Measurements from ENCODE around the gene CYP3A5.
"Not testable (repeated sequence)": the region's sequence is repeated elsewhere in the genome, so short reads cannot be mapped to it uniquely, and the experiment has no call there.

Gene CYP3A5

DNA sequence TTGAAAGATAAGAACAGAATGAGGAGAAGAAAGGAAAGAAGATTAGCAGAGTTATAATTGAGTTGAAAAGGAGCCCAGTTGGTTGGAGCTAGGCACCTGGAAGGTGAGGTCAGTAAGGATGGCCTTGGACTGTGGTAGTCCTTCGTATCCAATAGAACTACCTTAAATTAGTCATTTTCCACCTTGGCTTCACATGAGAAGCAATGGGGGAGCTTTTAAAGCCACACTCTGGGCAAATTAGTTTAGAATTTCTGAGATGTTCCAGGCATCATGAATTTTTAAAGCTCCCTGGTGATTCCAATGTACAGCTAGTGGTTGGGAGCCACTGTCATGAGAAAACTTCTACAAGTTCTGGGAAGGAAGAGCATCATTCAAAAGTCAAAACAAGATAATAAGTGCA lies 27.3 kb upstream of the CYP3A5 start:
- DNase-seq = no peak
- Histone ChIP-seq H3K27me3 (ENCODE audit: insufficient read depth, low read length, poor library complexity) (no peaks in the 10 kb centered on the region), H3K9me3 (ENCODE audit: insufficient read depth, low read length, severe bottlenecking) (peaks cover 14% of the 10 kb centered on the region), H3K79me2 (ENCODE audit: insufficient read depth, low read length) (no peaks in the 10 kb centered on the region), H3K9ac (ENCODE audit: low read depth, low read length) (no peak overlapping the region), H3K36me3 (ENCODE audit: insufficient read depth, low read length) (no peaks in the 10 kb centered on the region), H4K20me1 (ENCODE audit: insufficient read depth, low read length) (no peaks in the 10 kb centered on the region), H3K4me3 (ENCODE audit: low read depth in 1 of 2, low read length in 2 of 2) (no peak overlapping the region), H3K4me1 (ENCODE audit: insufficient read depth, low read length) (no peaks in the 10 kb centered on the region), H3K4me2 (ENCODE audit: insufficient read depth, low read length) (no peak overlapping the region), H3K27ac (ENCODE audit: low read length) (no peak overlapping the region), H2AFZ (ENCODE audit: low read depth, low read length) (no peak overlapping the region)
- no peak for TF ChIP-seq CTCF (IDR thresholded peaks at IDR 0.05; ENCODE audit: borderline replicate concordance, extremely low read depth, low read length, poor library complexity, severe bottlenecking)
- TF ChIP-seq EZH2 (IDR thresholded peaks at IDR 0.05; ENCODE audit: borderline replicate concordance, low read depth, low read length, severe bottlenecking) = no peak
- no peak for ATAC-seq (ENCODE audit: insufficient read depth, low read depth)

GRCh38 chr7:99699946-99700345 lies 20.1 kb upstream of the CYP3A5 start:
- H3K4me2 ChIP-seq (ENCODE audit: insufficient read depth, low read length) = no peak overlapping the region
- H3K27ac ChIP-seq (ENCODE audit: low read length) = no peak overlapping the region
- H3K9me3 ChIP-seq (ENCODE audit: insufficient read depth, low read length, severe bottlenecking) = no peaks in the 10 kb centered on the region
- no peaks in the 10 kb centered on the region for H3K36me3 ChIP-seq (ENCODE audit: insufficient read depth, low read length)
- no peaks in the 10 kb centered on the region for H3K27me3 ChIP-seq (ENCODE audit: insufficient read depth, low read length, poor library complexity)
- no peak overlapping the region for H2AFZ ChIP-seq (ENCODE audit: low read depth, low read length)
- no peak overlapping the region for H3K9ac ChIP-seq (ENCODE audit: low read depth, low read length)
- no peak for ATAC-seq (ENCODE audit: insufficient read depth, low read depth)
- H3K4me1 ChIP-seq (ENCODE audit: insufficient read depth, low read length) = no peaks in the 10 kb centered on the region
- H4K20me1 ChIP-seq (ENCODE audit: insufficient read depth, low read length) = no peaks in the 10 kb centered on the region
- DNase-seq = no peak
- H3K4me3 ChIP-seq (ENCODE audit: low read depth in 1 of 2, low read length in 2 of 2) = no peak overlapping the region
- no peak for TF ChIP-seq EZH2 (IDR thresholded peaks at IDR 0.05; ENCODE audit: borderline replicate concordance, low read depth, low read length, severe bottlenecking)
- TF ChIP-seq CTCF (IDR thresholded peaks at IDR 0.05; ENCODE audit: borderline replicate concordance, extremely low read depth, low read length, poor library complexity, severe bottlenecking) = no peak
- no peaks in the 10 kb centered on the region for H3K79me2 ChIP-seq (ENCODE audit: insufficient read depth, low read length)

GRCh38 chr7:99698867-99699730 lies 19.3 kb upstream of the CYP3A5 start:
- H3K27ac ChIP-seq (ENCODE audit: low read length); H2AFZ ChIP-seq (ENCODE audit: low read depth, low read length); H3K9ac ChIP-seq (ENCODE audit: low read depth, low read length); ATAC-seq (ENCODE audit: insufficient read depth, low read depth); H3K27me3 ChIP-seq (ENCODE audit: insufficient read depth, low read length, poor library complexity); H3K4me2 ChIP-seq (ENCODE audit: insufficient read depth, low read length); H3K9me3 ChIP-seq (ENCODE audit: insufficient read depth, low read length, severe bottlenecking); DNase-seq; H3K36me3 ChIP-seq (ENCODE audit: insufficient read depth, low read length); H3K4me1 ChIP-seq (ENCODE audit: insufficient read depth, low read length); H3K4me3 ChIP-seq (ENCODE audit: low read depth in 1 of 2, low read length in 2 of 2); H3K79me2 ChIP-seq (ENCODE audit: insufficient read depth, low read length); H4K20me1 ChIP-seq (ENCODE audit: insufficient read depth, low read length): not testable (repeated sequence)

DNA sequence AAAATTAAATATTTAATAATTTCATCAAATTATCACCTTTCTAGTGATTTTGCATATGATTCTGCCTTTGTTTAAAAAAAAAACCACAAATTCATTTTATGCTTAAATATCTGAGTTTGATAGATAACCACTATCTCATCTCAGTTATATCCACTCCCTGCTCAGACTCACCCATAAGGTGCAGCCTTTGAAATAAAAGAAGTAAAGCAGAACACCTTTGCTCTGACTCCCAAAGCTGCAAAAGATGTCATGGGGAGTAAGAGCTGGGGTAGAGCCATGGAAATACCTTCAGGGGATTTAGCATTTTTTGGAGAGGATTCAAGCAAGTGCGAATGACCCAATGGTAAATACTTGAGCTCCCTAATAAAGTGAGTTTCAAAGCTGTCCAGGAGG lies 15.1 kb upstream of the CYP3A5 start:
- H3K27me3 ChIP-seq (ENCODE audit: insufficient read depth, low read length, poor library complexity) = no peaks in the 10 kb centered on the region
- H3K4me1 ChIP-seq (ENCODE audit: insufficient read depth, low read length) = peaks cover 6% of the 10 kb centered on the region; the same call in 1 of the 2 replicates
- no peak overlapping the region for H3K9ac ChIP-seq (ENCODE audit: low read depth, low read length)
- H3K4me2 ChIP-seq (ENCODE audit: insufficient read depth, low read length) = no peak overlapping the region
- TF ChIP-seq EZH2 (IDR thresholded peaks at IDR 0.05; ENCODE audit: borderline replicate concordance, low read depth, low read length, severe bottlenecking) = no peak
- no peak for TF ChIP-seq CTCF (IDR thresholded peaks at IDR 0.05; ENCODE audit: borderline replicate concordance, extremely low read depth, low read length, poor library complexity, severe bottlenecking)
- no peaks in the 10 kb centered on the region for H3K79me2 ChIP-seq (ENCODE audit: insufficient read depth, low read length)
- no peaks in the 10 kb centered on the region for H3K36me3 ChIP-seq (ENCODE audit: insufficient read depth, low read length)
- no peak for DNase-seq
- no peak overlapping the region for H2AFZ ChIP-seq (ENCODE audit: low read depth, low read length)
- no peak overlapping the region for H3K27ac ChIP-seq (ENCODE audit: low read length)
- H3K4me3 ChIP-seq (ENCODE audit: low read depth in 1 of 2, low read length in 2 of 2) = no peak overlapping the region
- no peaks in the 10 kb centered on the region for H4K20me1 ChIP-seq (ENCODE audit: insufficient read depth, low read length)
- no peak for ATAC-seq (ENCODE audit: insufficient read depth, low read depth)
- H3K9me3 ChIP-seq (ENCODE audit: insufficient read depth, low read length, severe bottlenecking) = no peaks in the 10 kb centered on the region
